Germinal center (tissue), 1 donor: ENCODE data around the gene ANXA3.

Source experiments
- DNase-seq: peaks from one replicate; pipeline ENCODE4 v3.0.0; 2012; ENCODE audit warnings: mixed read lengths, low spot score

The ANXA3 gene

GRCh38 chr4:78645853-78646757 lies 94.5 kb downstream of the ANXA3 start:
- no peak for DNase-seq

GRCh38 chr4:78647272-78647671 lies 95.7 kb downstream of the ANXA3 start:
- no peak for DNase-seq

DNA sequence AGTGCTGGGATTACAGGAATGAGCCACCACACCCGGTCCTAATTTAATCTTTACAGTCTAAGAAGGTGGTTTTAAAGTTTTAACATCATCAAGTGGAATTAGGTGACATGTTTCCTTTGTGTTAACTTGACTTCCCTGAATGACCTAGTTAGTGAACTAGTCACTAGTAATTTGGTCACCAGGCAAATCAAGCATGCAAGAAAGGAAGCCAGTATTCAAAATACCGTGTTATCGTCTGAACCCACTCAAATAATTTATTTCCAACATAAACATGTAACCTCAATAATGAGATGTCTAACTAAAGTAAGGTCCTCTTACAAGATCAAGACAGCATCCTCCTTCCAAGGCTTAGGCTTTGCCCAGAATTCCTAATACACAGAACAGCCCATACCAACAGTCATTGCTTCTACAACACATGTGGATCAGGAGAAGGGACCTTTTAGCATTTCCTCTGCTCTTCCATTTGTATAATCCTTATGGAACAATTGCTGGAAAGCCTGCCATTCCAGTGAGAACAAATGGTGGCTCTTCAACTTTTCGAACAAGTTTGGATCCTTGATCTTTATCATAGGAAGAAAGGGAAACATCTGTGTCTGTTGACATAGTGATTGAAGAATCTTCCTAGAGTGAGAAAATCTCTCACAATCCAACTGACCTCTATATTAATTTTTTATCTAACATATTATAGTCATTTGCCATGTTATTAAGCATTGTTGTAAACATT lies 97.2 kb downstream of the ANXA3 start:
- DNase-seq = no peak

GRCh38 chr4:78650106-78651024 lies 98.8 kb downstream of the ANXA3 start:
- DNase-seq = no peak

DNA sequence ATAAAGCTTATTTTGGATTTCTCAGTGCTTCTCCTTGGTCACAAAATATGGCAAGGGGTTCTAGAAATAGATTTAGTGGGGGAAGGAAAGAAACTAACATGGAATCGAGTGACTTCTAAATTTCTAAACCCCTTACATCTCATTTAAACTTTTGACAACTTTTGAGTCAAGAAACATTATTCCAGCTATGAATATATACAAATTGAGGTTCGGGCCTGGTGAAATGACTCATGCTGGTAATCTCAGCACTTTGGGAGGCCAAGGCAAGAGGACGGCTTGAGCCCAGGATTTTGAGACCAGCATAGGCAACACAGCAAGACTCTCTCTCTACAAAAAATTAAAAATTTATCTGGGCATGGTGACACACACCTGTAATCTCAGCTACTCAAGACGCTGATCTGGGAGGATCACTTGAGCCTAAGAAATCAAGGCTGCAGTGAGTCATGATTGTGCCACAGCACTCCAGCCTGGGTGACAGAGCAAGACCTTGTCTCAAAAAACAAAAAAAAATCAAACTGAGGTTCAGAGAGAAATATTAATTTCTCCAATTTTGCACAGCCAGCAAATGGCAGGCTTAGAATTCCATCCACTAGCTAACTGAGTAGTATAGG lies 99.8 kb downstream of the ANXA3 start:
- DNase-seq = no peak

DNA sequence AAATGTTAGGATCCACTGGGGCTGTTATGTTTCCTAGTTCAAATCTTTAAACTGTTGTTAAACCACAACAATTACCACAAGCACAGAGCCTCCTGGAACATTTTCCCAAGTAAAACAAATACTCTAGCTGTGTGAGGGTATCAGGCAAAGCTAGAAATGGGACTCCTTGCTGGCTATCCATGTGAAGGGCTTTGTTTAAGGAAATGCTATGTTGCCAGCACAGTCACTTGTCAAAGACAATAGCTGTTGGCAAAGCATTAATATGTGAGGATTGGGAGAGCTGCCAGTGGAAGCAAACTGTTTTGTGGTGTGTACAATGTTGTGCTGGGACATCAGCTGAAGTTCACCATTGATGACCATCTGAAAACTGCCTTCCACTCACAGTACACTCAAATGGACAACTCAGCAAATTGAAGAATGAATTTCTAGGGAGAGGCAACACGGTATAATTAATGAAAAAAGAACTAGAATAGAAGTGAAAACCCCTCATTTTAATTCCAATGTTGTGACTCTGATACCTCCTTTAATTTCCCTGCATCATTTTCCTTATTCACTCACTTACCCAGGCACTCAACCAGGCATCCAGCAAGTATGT lies 100.8 kb downstream of the ANXA3 start:
- no peak for DNase-seq

- no peak for DNase-seq
These were observed 102.1 kb downstream of the ANXA3 start for GRCh38 chr4:78653655-78654054.

- no peak for DNase-seq
These were observed 103.2 kb downstream of the ANXA3 start for GRCh38 chr4:78654807-78655206.

GRCh38 chr4:78656968-78657445 lies 105.4 kb downstream of the ANXA3 start:
- DNase-seq = no peak

DNA sequence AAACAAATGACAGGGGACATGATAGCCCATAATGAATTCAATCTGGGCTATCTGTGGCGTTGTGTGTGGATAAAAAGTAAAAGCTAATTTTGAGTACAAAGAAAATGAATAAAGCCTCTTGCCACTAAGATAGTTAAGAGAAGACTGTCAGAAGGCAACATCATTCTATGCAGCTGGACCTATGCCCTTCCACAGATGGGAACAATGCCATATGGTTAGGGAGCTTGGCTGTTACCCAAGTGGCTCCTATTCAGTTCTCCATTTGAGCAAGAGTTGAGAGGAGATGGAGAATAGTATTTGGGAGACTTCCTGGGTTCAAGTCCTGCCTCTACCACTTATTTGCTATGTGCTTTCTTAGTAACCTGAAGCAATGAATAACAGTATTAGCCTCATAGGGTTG lies 107.7 kb downstream of the ANXA3 start:
- DNase-seq = no peak

DNA sequence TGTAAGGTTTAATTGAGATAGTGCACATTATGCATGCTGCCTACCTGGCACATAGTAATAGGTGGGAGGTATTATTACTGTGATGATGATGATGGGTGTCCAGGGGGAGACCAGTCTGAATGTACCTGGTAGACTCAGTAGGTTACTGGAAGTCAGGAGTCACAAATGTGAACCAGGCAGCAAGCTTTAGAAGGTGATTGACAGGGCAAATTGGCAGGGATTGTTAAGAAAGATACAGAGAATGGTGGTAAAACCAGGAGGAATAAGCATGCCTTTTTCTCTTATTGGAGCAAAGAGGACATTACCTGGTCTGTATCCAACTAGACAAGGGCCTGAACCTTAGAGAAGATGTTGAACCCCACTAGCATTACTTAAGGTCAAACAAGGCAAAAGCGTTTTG lies 108.1 kb downstream of the ANXA3 start:
- DNase-seq = no peak
